Mesenchymal stem cell (in vitro differentiated cells and primary cell): ENCODE results near the gene GLT1D1.

Experiments used
- DNase-seq: peaks from one replicate; pipeline ENCODE4 v3.0.0-alpha.2; 2013
- H2AFZ ChIP-seq: one replicate; pipeline ENCODE4 v1.6.1; 2013; ENCODE audit warnings: low read depth, mild to moderate bottlenecking, control low read depth, inconsistent platforms, low read length, moderate library complexity
- H2AK5ac ChIP-seq: 2 replicates; pipeline ENCODE4 v1.6.1; 2013; ENCODE audit warnings: low read length, moderate library complexity, mild to moderate bottlenecking, inconsistent platforms; ENCODE audit not compliant: severe bottlenecking
- H2BK120ac ChIP-seq: one replicate; pipeline ENCODE4 v1.6.1; 2013; ENCODE audit warnings: low read depth, mild to moderate bottlenecking, inconsistent platforms, low read length, moderate library complexity
- H2BK12ac ChIP-seq, 2 experiments: one replicate each; pipeline ENCODE4 v1.6.1; 2013; ENCODE audit warnings: inconsistent platforms in 2 of 2, low read length in 2 of 2, mild to moderate bottlenecking in 2 of 2, moderate library complexity in 2 of 2, control low read depth in 1 of 2
- H2BK15ac ChIP-seq: one replicate; pipeline ENCODE4 v1.6.1; 2013; ENCODE audit warnings: mild to moderate bottlenecking, low read depth, inconsistent platforms; ENCODE audit not compliant: poor library complexity, severe bottlenecking
- H2BK5ac ChIP-seq: 2 replicates; pipeline ENCODE4 v1.6.1; 2013; ENCODE audit warnings: low read depth, mild to moderate bottlenecking, low read length, control low read depth, inconsistent platforms; ENCODE audit not compliant: poor library complexity, severe bottlenecking
- H3K14ac ChIP-seq, 2 experiments: one replicate each; pipeline ENCODE4 v1.6.1; 2013; ENCODE audit warnings: inconsistent platforms in 2 of 2, low read length in 2 of 2, control low read depth in 1 of 2, mild to moderate bottlenecking in 1 of 2, moderate library complexity in 1 of 2
- H3K18ac ChIP-seq, 2 experiments: one replicate each; pipeline ENCODE4 v1.6.1; 2013; ENCODE audit warnings: inconsistent platforms in 2 of 2, low read length in 2 of 2, control low read depth in 1 of 2, low read depth in 1 of 2, mild to moderate bottlenecking in 1 of 2
- H3K23ac ChIP-seq, 2 experiments: one replicate each; pipeline ENCODE4 v1.6.1; 2013; ENCODE audit warnings: inconsistent platforms in 2 of 2, low read length in 2 of 2, mild to moderate bottlenecking in 2 of 2, moderate library complexity in 2 of 2, control low read depth in 1 of 2
- H3K27ac ChIP-seq: 2 replicates; pipeline ENCODE4 v1.5.1; 2013; ENCODE audit warnings: mild to moderate bottlenecking, moderate library complexity, low read length, control low read depth, inconsistent platforms; ENCODE audit not compliant: poor library complexity, severe bottlenecking
- H3K27me3 ChIP-seq, 2 experiments: 2 replicates each; pipeline versions ENCODE4 v1.6.1 to v1.7.0; 2013; ENCODE audit warnings: low read length in 2 of 2, mild to moderate bottlenecking in 2 of 2, moderate library complexity in 2 of 2, control low read depth in 1 of 2, inconsistent platforms in 1 of 2; ENCODE audit not compliant: control insufficient read depth in 1 of 2, insufficient read depth in 1 of 2
- H3K36me3 ChIP-seq, 2 experiments: 2 replicates each; pipeline versions ENCODE4 v1.6.1 to v1.7.0; 2013; ENCODE audit warnings: low read length in 2 of 2, control low read depth in 1 of 2, inconsistent platforms in 1 of 2, low read depth in 1 of 2, mild to moderate bottlenecking in 1 of 2; ENCODE audit not compliant: insufficient read depth in 2 of 2, control insufficient read depth in 1 of 2
- H3K4ac ChIP-seq, 2 experiments: one replicate each; pipeline ENCODE4 v1.6.1; 2013; ENCODE audit warnings: inconsistent platforms in 2 of 2, low read length in 2 of 2, mild to moderate bottlenecking in 2 of 2, moderate library complexity in 2 of 2, control low read depth in 1 of 2, low read depth in 1 of 2
- H3K4me1 ChIP-seq: 2 replicates; pipeline ENCODE4 v1.6.1; 2013; ENCODE audit warnings: low read depth, low read length, control low read depth; ENCODE audit not compliant: control insufficient read depth, insufficient read depth
- H3K4me2 ChIP-seq: 2 replicates; pipeline ENCODE4 v1.6.1; 2013; ENCODE audit warnings: low read length, mild to moderate bottlenecking, inconsistent platforms; ENCODE audit not compliant: poor library complexity, severe bottlenecking
- H3K4me3 ChIP-seq, 2 experiments: 2 replicates each; pipeline versions ENCODE4 v1.5.1 to v1.7.0; 2013; ENCODE audit warnings: low read length in 2 of 2, mild to moderate bottlenecking in 2 of 2, control low read depth in 1 of 2, low read depth in 1 of 2; ENCODE audit not compliant: insufficient read depth in 1 of 2
- H3K79me1 ChIP-seq: replicated peaks from 2 replicates; pipeline ENCODE4 v1.6.1; 2013; ENCODE audit warnings: mild to moderate bottlenecking, control low read depth, low read length, inconsistent platforms; ENCODE audit not compliant: poor library complexity, severe bottlenecking
- H3K9ac ChIP-seq: 2 replicates; pipeline ENCODE4 v1.7.0; 2013; ENCODE audit warnings: mild to moderate bottlenecking, low read length, moderate library complexity
- H3K9me3 ChIP-seq: 2 replicates; pipeline ENCODE4 v1.7.0; 2013; ENCODE audit warnings: mild to moderate bottlenecking, low read length; ENCODE audit not compliant: control insufficient read depth
- H4K8ac ChIP-seq: one replicate; pipeline ENCODE4 v1.6.1; 2013; ENCODE audit warnings: inconsistent platforms, mild to moderate bottlenecking, low read length, moderate library complexity
- H4K91ac ChIP-seq: one replicate; pipeline ENCODE4 v1.6.1; 2013; ENCODE audit warnings: mild to moderate bottlenecking, low read length, inconsistent platforms
- WGBS: methylation state at CpG from one replicate; pipeline ENCODE4 v1.1.7; 2013; ENCODE audit warnings: mixed read lengths; 5-methylcytosine and 5-hydroxymethylcytosine counted together

Gene GLT1D1

GRCh38 chr12:128977441-128977840 lies 124.2 kb downstream of the GLT1D1 start:
- no peak for DNase-seq
- Histone ChIP-seq H2AK5ac (no peak overlapping the region), H3K4me1 (no peaks in the 10 kb centered on the region), H3K36me3 (no peaks in the 10 kb centered on the region), H2AFZ (no peak overlapping the region), H2BK120ac (no peak overlapping the region), H3K9me3 (no peaks in the 10 kb centered on the region), H3K4me2 (no peak overlapping the region), H3K14ac (no peak overlapping the region), H2BK15ac (no peak overlapping the region), H3K27ac (no peak overlapping the region), H3K4me3 (no peak overlapping the region), H3K18ac (no peak overlapping the region), H3K23ac (no peak overlapping the region), H2BK12ac (no peak overlapping the region), H3K27me3 (peaks cover 4% of the 10 kb centered on the region in 2 experiments), H2BK5ac (no peak overlapping the region), H4K8ac (no peak overlapping the region), H3K9ac (no peak overlapping the region), H3K79me1 (no peaks in the 10 kb centered on the region), H4K91ac (no peak overlapping the region), H3K4ac (no peak overlapping the region)
- 88% methylated on average over 5 of the region's 6 CpGs for WGBS

- Histone ChIP-seq H3K4ac (no peak overlapping the region), H2AK5ac (no peak overlapping the region), H3K4me3 (no peak overlapping the region), H4K8ac (no peak overlapping the region), H3K4me2 (no peak overlapping the region), H3K4me1 (no peaks in the 10 kb centered on the region), H3K27ac (no peak overlapping the region), H3K27me3 (peaks cover 4% of the 10 kb centered on the region in 2 experiments), H2AFZ (no peak overlapping the region), H3K9ac (no peak overlapping the region), H3K79me1 (no peaks in the 10 kb centered on the region), H3K14ac (no peak overlapping the region), H4K91ac (no peak overlapping the region), H3K18ac (no peak overlapping the region), H2BK120ac (no peak overlapping the region), H3K9me3 (no peaks in the 10 kb centered on the region), H2BK5ac (no peak overlapping the region), H3K23ac (no peak overlapping the region), H2BK15ac (no peak overlapping the region), H3K36me3 (no peaks in the 10 kb centered on the region), H2BK12ac (no peak overlapping the region)
- DNase-seq: no peak
- 77% methylated on average over 14 of the region's 14 CpGs for WGBS
Observed at GRCh38 chr12:128978067-128978466, 124.8 kb downstream of the GLT1D1 start.

GRCh38 chr12:128980623-128981022 lies 127.3 kb downstream of the GLT1D1 start:
- H3K23ac ChIP-seq: no peak overlapping the region
- H2BK5ac ChIP-seq: no peak overlapping the region
- no peaks in the 10 kb centered on the region for H3K9me3 ChIP-seq
- 93% methylated on average over 15 of the region's 15 CpGs for WGBS
- H3K4ac ChIP-seq: no peak overlapping the region
- no peak overlapping the region for H3K9ac ChIP-seq
- no peak overlapping the region for H2BK12ac ChIP-seq
- no peak overlapping the region for H3K4me3 ChIP-seq
- no peaks in the 10 kb centered on the region for H3K4me1 ChIP-seq
- no peak overlapping the region for H3K27ac ChIP-seq
- no peaks in the 10 kb centered on the region for H3K36me3 ChIP-seq
- no peaks in the 10 kb centered on the region for H3K79me1 ChIP-seq
- DNase-seq: no peak
- H4K91ac ChIP-seq: no peak overlapping the region
- H3K14ac ChIP-seq: no peak overlapping the region
- no peak overlapping the region for H2BK120ac ChIP-seq
- peaks cover 0 to 2% of the 10 kb centered on the region in 2 experiments for H3K27me3 ChIP-seq
- no peak overlapping the region for H2AFZ ChIP-seq
- H4K8ac ChIP-seq: no peak overlapping the region
- H3K18ac ChIP-seq: no peak overlapping the region
- H3K4me2 ChIP-seq: no peak overlapping the region
- H2AK5ac ChIP-seq: no peak overlapping the region
- H2BK15ac ChIP-seq: no peak overlapping the region

GRCh38 chr12:128981971-128982533 lies 128.8 kb downstream of the GLT1D1 start:
- Histone ChIP-seq H3K27me3 (no peaks in the 10 kb centered on the region), H2BK12ac (no peak overlapping the region), H3K36me3 (no peaks in the 10 kb centered on the region), H3K79me1 (no peaks in the 10 kb centered on the region), H3K9me3 (no peaks in the 10 kb centered on the region), H2AK5ac (no peak overlapping the region), H2BK5ac (no peak overlapping the region), H3K14ac (no peak overlapping the region), H3K18ac (no peak overlapping the region), H4K8ac (no peak overlapping the region), H3K4me2 (no peak overlapping the region), H2AFZ (no peak overlapping the region), H3K4ac (no peak overlapping the region), H3K27ac (no peak overlapping the region), H2BK15ac (no peak overlapping the region), H3K9ac (no peak overlapping the region), H3K4me1 (no peaks in the 10 kb centered on the region), H3K4me3 (no peak overlapping the region), H3K23ac (no peak overlapping the region), H4K91ac (no peak overlapping the region), H2BK120ac (no peak overlapping the region)
- no peak for DNase-seq
- 35% methylated on average over 5 of the region's 8 CpGs for WGBS
